Measurements from ENCODE around the gene DDX31. TPM values are rescaled to one million over a fixed set of nuclear protein-coding genes. Genes with fewer than 3 reads are reported as not detected.

The DDX31 gene
- total RNA-seq, 2 experiments from 2014 or later = 13.8 to 14.9 TPM

- H3K27ac Mint-ChIP-seq = no peak overlapping the region
- ATAC-seq (ENCODE audit: low read depth) (no peak), DNase-seq (no peak)
- H3K4me3 Mint-ChIP-seq = no peak overlapping the region
- POLR2A ChIA-PET = no interaction called here
- H3K27me3 Mint-ChIP-seq = peaks cover 4% of the 10 kb centered on the region
- H3K9me3 Mint-ChIP-seq = peaks cover 35% of the 10 kb centered on the region
- H3K4me1 Mint-ChIP-seq = peaks cover 6% of the 10 kb centered on the region
- peaks cover 15% of the 10 kb centered on the region for H3K36me3 Mint-ChIP-seq
Measured at GRCh38 chr9:132697230-132697629, 27.4 kb upstream of the DDX31 start.

DNA sequence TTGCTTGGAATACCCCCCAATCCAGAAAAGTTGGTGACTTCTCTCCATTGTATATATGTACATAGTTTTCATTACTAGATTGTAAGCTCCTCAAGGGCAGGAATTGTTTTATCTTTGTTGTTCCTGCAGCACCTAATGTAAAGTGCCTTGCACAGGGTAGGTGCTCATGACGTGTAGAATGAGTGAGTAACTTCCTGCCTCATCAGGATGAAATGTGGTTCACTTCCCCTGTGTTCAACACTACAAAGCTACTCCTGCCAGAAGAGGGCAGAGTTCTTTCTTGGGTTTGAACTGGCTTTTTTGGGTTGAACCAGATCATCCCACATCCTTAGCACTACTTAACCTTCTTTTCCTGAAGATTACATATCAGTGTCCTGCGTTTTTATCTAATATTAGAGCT lies 24.4 kb upstream of the DDX31 start:
- H3K27me3 Mint-ChIP-seq = no peaks in the 10 kb centered on the region
- peak; percentile 86 for ATAC-seq (ENCODE audit: low read depth)
- POLR2A ChIA-PET = interaction anchor here (0.6 kb wide), 1 partner anchor 138 kb away, joined by 8 read pairs; no protein-coding TSS in a partner anchor
- peaks cover 39% of the 10 kb centered on the region for H3K36me3 Mint-ChIP-seq
- peaks cover 8% of the 10 kb centered on the region for H3K4me1 Mint-ChIP-seq
- H3K4me3 Mint-ChIP-seq = no peak overlapping the region
- peaks cover 35% of the 10 kb centered on the region for H3K9me3 Mint-ChIP-seq
- DNase-seq = no peak
- no peak overlapping the region for H3K27ac Mint-ChIP-seq

- no peak for DNase-seq
- peaks cover 15% of the 10 kb centered on the region for H3K9me3 Mint-ChIP-seq
- H3K27ac Mint-ChIP-seq = no peak overlapping the region
- POLR2A ChIA-PET = no interaction called here
- H3K27me3 Mint-ChIP-seq = no peaks in the 10 kb centered on the region
- H3K4me3 Mint-ChIP-seq = no peak overlapping the region
- H3K36me3 Mint-ChIP-seq = peaks cover 53% of the 10 kb centered on the region
- H3K4me1 Mint-ChIP-seq = peaks cover 8% of the 10 kb centered on the region
- ATAC-seq (ENCODE audit: low read depth) = no peak
Measured at GRCh38 chr9:132690696-132691095, 20.9 kb upstream of the DDX31 start.

DNA sequence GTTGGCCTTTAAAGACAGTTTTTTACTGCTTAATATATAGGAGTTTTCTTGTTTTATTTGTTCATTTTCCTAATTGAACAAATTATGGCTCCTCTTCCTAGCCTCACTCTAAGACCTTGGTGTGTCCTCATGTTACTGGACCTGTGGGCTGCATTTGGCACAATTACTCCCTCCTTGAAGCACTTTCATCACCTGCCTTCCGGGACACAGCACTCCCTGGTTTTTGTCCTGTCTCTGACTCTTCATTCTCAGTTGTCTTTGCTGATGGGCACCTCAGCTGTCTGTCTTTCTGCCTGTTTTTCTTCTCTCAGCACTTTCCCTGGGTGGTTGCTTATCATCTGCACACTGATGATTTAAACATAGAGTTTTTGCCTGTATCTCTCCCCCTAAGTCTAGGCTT lies 14.1 kb upstream of the DDX31 start:
- H3K9me3 Mint-ChIP-seq = no peaks in the 10 kb centered on the region
- peaks cover 39% of the 10 kb centered on the region for H3K36me3 Mint-ChIP-seq
- H3K27ac Mint-ChIP-seq = no peak overlapping the region
- DNase-seq = no peak
- peaks cover 15% of the 10 kb centered on the region for H3K4me1 Mint-ChIP-seq
- POLR2A ChIA-PET = no interaction called here
- no peaks in the 10 kb centered on the region for H3K27me3 Mint-ChIP-seq
- no peak for ATAC-seq (ENCODE audit: low read depth)
- no peak overlapping the region for H3K4me3 Mint-ChIP-seq

GRCh38 chr9:132681561-132681960 lies 11.8 kb upstream of the DDX31 start:
- no peaks in the 10 kb centered on the region for H3K27me3 Mint-ChIP-seq
- ATAC-seq (ENCODE audit: low read depth) (no peak), DNase-seq (no peak)
- no peaks in the 10 kb centered on the region for H3K9me3 Mint-ChIP-seq
- POLR2A ChIA-PET = no interaction called here
- no peak overlapping the region for H3K4me3 Mint-ChIP-seq
- peaks cover 43% of the 10 kb centered on the region for H3K36me3 Mint-ChIP-seq
- peaks cover 15% of the 10 kb centered on the region for H3K4me1 Mint-ChIP-seq
- H3K27ac Mint-ChIP-seq = no peak overlapping the region

DNA sequence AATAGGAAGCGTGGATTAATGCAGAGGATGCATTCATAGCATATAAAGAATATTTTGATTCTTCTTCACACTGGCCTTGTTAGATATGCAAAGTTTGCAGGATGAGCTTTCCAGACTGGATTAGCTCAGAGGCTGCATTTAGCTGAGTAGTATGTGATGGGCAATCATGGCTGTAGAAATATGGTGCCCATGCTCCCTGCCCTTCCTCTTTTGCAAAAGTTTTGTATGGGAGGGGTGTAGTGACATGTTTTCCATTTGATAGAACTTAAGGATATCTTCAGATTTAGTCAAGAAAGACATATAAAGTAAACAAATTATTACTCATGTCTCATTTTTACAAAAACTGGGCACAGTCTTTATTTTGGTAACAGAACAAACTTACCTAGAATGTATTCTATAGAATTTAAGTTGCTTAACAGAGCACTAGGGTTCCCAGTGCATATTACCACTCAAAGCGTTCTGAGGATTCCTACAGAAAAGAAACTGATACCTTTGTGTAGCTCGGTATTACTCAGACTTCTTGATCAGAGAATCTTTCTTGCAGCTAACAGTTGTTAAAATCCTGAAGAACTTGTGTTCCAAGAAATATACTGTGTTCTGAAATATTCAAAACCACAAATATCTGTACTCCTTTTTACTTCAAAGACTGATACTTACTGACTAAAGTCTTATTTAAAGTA lies 10.3 kb upstream of the DDX31 start:
- ATAC-seq (ENCODE audit: low read depth) (peak; percentile 67), DNase-seq (no peak)
- Mint-ChIP-seq H3K9me3 (no peaks in the 10 kb centered on the region), H3K27me3 (no peaks in the 10 kb centered on the region), H3K4me1 (peaks cover 19% of the 10 kb centered on the region), H3K4me3 (peak overlapping the region; percentile 47), H3K36me3 (peaks cover 35% of the 10 kb centered on the region), H3K27ac (peak overlapping the region; percentile 74)
- POLR2A ChIA-PET = interaction anchor here (0.9 to 2.8 kb wide), 2 partner anchors 8 to 10 kb away, joined by 3 to 10 read pairs; partner anchors contain the start of genes DDX31 and GTF3C4

GRCh38 chr9:132677976-132678375 lies 8.2 kb upstream of the DDX31 start:
- no peak for DNase-seq
- Mint-ChIP-seq H3K36me3 (peaks cover 27% of the 10 kb centered on the region), H3K4me1 (peaks cover 25% of the 10 kb centered on the region), H3K4me3 (no peak overlapping the region), H3K27me3 (no peaks in the 10 kb centered on the region), H3K9me3 (no peaks in the 10 kb centered on the region), H3K27ac (no peak overlapping the region)
- POLR2A ChIA-PET = no interaction called here
- no peak for ATAC-seq (ENCODE audit: low read depth)

DNA sequence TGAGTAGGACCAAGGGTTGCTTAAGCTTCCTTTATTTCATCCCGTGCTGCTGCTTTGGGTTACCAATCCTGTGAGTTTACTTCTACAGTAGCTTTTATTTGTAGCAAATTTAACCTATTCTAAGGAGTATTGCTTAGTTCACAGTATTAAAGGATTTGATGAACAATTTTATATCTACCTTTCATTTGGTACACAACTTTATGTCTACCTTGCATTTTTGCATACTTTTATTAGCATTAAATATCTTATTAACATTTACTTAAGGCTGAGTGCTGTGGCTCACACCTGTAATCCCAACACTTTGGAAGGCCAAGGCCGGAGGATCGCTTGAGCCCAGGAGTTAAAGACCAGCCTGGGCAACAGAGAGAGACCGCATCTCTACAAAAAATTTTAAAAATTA lies 4.7 kb upstream of the DDX31 start:
- H3K27ac Mint-ChIP-seq = no peak overlapping the region
- DNase-seq = no peak
- no peak overlapping the region for H3K4me3 Mint-ChIP-seq
- ATAC-seq (ENCODE audit: low read depth) = no peak
- H3K36me3 Mint-ChIP-seq = peaks cover 23% of the 10 kb centered on the region
- H3K27me3 Mint-ChIP-seq = no peaks in the 10 kb centered on the region
- POLR2A ChIA-PET = no interaction called here
- H3K4me1 Mint-ChIP-seq = peaks cover 31% of the 10 kb centered on the region
- no peaks in the 10 kb centered on the region for H3K9me3 Mint-ChIP-seq

GRCh38 chr9:132673355-132673754 lies 3.6 kb upstream of the DDX31 start:
- H3K36me3 Mint-ChIP-seq = peaks cover 13% of the 10 kb centered on the region
- no peak overlapping the region for H3K4me3 Mint-ChIP-seq
- peaks cover 31% of the 10 kb centered on the region for H3K4me1 Mint-ChIP-seq
- ATAC-seq (ENCODE audit: low read depth) = no peak
- DNase-seq = no peak
- no peak overlapping the region for H3K27ac Mint-ChIP-seq
- no peaks in the 10 kb centered on the region for H3K27me3 Mint-ChIP-seq
- POLR2A ChIA-PET = no interaction called here
- H3K9me3 Mint-ChIP-seq = no peaks in the 10 kb centered on the region

DNA sequence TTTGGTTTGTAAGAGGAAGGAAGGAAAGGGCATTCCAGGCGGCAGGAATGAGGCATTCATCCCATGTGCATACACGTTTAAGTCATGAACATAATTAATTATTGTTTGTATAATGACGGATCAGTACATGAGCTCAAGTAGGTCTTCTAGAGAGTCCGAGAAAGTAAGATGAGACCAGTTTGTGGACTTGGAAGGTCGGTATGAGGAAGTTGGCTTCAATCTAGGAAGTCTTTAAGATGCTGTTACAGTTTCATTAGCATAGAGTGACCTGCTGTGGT lies 2.6 kb upstream of the DDX31 start:
- peak overlapping the region; percentile 92 for H3K4me3 Mint-ChIP-seq
- H3K36me3 Mint-ChIP-seq = peaks cover 9% of the 10 kb centered on the region
- H3K27ac Mint-ChIP-seq = no peak overlapping the region
- no peaks in the 10 kb centered on the region for H3K27me3 Mint-ChIP-seq
- POLR2A ChIA-PET = interaction anchor here (1.1 kb wide), 1 partner anchor 8 kb away, joined by 3 read pairs; no protein-coding TSS in a partner anchor
- no peaks in the 10 kb centered on the region for H3K9me3 Mint-ChIP-seq
- DNase-seq (no peak), ATAC-seq (ENCODE audit: low read depth) (no peak)
- H3K4me1 Mint-ChIP-seq = peaks cover 33% of the 10 kb centered on the region

- H3K4me3 Mint-ChIP-seq = peak overlapping the region; percentile 92
- peaks cover 8% of the 10 kb centered on the region for H3K36me3 Mint-ChIP-seq
- peaks cover 33% of the 10 kb centered on the region for H3K4me1 Mint-ChIP-seq
- H3K27me3 Mint-ChIP-seq = no peaks in the 10 kb centered on the region
- H3K27ac Mint-ChIP-seq = peak overlapping the region; percentile 88
- ATAC-seq (ENCODE audit: low read depth) (no peak), DNase-seq (no peak)
- no peaks in the 10 kb centered on the region for H3K9me3 Mint-ChIP-seq
- POLR2A ChIA-PET = interaction anchor here (1.1 to 3.4 kb wide), 2 partner anchors 8 to 98 kb away, joined by 3 to 35 read pairs; no protein-coding TSS in a partner anchor
Measured at GRCh38 chr9:132671620-132672412, 2.0 kb upstream of the DDX31 start.

DNA sequence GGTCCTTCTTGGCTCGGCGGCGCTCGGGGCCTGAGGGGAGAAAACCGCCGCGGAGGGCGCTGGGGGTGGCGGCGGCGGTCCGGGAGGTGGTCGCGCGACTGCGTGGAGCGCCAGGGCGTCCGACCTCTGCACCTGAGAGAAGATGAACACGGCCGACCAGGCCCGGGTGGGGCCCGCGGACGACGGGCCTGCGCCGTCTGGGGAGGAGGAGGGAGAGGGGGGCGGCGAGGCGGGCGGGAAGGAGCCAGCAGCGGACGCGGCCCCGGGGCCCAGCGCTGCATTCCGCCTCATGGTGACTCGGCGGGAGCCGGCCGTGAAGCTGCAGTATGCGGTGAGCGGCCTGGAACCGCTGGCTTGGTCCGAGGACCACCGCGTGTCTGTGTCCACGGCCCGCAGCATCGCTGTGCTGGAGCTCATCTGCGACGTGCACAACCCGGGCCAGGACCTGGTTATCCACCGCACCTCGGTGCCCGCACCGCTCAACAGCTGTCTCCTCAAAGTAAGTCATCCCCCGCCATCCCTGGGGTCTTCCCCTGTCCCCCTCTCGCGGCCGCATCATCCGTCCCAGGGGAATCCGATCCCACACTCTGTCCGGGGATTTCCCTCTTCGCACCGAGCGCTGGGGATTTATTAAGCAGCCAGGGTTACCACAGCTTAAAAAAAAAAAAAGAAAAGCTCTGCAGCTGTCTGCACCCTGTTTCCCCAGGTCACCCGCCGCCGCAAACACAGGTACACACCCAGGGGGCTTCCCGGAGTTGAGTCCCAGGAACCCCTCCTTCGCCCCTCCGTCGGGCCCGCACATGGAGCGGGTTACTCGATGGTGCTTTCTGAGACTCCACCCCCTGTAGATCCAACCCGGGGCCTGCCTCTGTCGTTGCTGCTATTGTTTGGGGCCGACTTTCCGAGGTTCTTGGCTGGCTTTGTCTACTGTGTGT lies 941 bp upstream of the DDX31 start, which contains the start of gene GTF3C4:
Gene GTF3C4 (plus strand): TSS at position 8 of the 935 bp plus-strand sequence. CDS start 135 bp downstream, at position 143.
- peak; percentile 92 for DNase-seq
- peak within 1 kb of the TSS; percentile 92 for H3K4me3 Mint-ChIP-seq
- no peaks in the 10 kb centered on the region for H3K27me3 Mint-ChIP-seq
- POLR2A ChIA-PET = interaction anchor here (0.5 to 3.4 kb wide), 8 partner anchors 9 to 591 kb away, joined by 3 to 35 read pairs (median 4); partner anchors contain the start of gene MED27
- H3K9me3 Mint-ChIP-seq = no peaks in the 10 kb centered on the region
- H3K27ac Mint-ChIP-seq = peak within 1 kb of the TSS; percentile 88
- peaks cover 8% of the 10 kb centered on the region for H3K36me3 Mint-ChIP-seq
- H3K4me1 Mint-ChIP-seq = peaks cover 33% of the 10 kb centered on the region
- ATAC-seq (ENCODE audit: low read depth) = peak; percentile 62

DNA sequence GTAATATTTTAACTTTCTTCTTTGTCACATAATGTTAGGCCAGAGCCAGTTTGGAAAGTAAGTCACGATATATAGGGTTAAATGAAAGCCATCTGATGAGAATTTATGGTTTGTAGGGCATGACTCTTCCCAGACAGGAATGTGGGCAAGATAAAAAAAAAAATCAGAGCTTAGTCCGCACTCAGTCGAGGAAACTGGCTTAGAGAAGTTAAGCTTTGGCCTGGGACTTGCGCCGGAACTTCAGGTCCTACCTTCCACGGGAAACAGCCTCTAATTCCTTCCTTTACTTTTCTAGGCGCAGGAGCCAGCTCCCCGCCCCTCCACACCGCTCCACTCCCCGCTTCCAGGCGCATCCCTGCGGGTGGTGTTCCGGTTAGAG lies 475 bp downstream of the DDX31 start:
- Mint-ChIP-seq H3K27me3 (no peaks in the 10 kb centered on the region), H3K4me3 (peak overlapping the region; percentile 92), H3K36me3 (peaks cover 8% of the 10 kb centered on the region), H3K4me1 (peaks cover 28% of the 10 kb centered on the region), H3K27ac (peak overlapping the region; percentile 84), H3K9me3 (no peaks in the 10 kb centered on the region)
- ATAC-seq (ENCODE audit: low read depth) (no peak), DNase-seq (no peak)
- POLR2A ChIA-PET = interaction anchor here (0.6 to 3.4 kb wide), 5 partner anchors 11 to 590 kb away, joined by 3 to 35 read pairs (median 3); partner anchors contain the start of gene MED27

Data from activated naive CD8-positive, alpha-beta T cell treated with anti-CD3 and anti-CD28 coated beads, Interleukin-2, amount 10 ng/mL, durations not matched to agents 7 days and 5 days (primary cell).